HG02798 (cell line): ENCODE results near the gene RBBP9.
"Not testable (repeated sequence)": the region's sequence is repeated elsewhere in the genome, so short reads cannot be mapped to it uniquely, and the experiment has no call there.

Experiments used
- ATAC-seq: cut with Tn5 transposase; IDR thresholded peaks from one replicate; pipeline ENCODE4 v1.9.1; 2021; ENCODE audit warnings: mild to moderate bottlenecking; ENCODE audit not compliant: unreplicated experiment, poor library complexity

Gene RBBP9

DNA sequence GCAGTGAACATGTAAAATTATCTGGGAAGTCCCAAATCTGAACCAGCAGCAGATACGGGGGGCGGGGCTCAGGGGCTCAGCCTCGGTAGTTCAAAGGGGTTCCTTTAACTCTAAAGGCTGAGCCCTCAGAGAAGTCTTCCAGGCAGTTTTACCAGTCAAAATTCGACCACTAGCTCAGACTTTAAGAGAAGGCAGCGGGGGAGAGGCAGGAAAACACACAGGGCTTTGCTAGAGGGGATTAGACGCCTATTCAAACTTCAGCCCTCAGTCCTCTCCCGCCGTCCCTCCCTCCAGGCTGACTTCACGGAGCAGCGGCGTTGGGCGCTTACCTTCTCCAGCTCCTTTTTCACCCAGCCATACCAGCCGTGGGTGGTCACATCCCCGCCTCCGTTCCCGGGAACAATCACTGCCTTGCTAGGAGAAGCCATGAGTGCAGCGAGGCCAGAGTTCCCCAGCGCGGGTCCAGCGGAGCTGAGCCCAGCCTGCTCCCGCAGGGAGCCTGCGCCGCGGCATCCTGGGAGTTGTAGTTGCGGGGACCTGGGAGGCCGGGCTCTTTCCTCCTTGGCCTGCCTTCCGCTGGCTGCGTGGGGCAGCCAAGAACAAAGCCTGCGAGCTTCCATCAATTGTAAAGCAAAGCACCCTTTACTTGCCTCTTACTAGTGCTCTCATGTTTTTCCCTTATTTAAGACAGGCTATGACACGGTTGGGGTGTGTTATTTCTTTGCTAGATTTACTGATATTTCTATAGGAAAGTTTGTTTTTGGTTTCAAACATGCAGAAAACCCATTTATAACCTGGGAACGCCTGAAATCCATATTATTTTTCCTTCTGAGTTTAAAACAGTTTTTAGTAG, at the start of gene RBBP9:
TSS of gene RBBP9 (minus strand) at position 486 of the 853 bp plus-strand sequence. CDS start at position 428, 58 bp downstream.
- ATAC-seq = peak; percentile 99

DNA sequence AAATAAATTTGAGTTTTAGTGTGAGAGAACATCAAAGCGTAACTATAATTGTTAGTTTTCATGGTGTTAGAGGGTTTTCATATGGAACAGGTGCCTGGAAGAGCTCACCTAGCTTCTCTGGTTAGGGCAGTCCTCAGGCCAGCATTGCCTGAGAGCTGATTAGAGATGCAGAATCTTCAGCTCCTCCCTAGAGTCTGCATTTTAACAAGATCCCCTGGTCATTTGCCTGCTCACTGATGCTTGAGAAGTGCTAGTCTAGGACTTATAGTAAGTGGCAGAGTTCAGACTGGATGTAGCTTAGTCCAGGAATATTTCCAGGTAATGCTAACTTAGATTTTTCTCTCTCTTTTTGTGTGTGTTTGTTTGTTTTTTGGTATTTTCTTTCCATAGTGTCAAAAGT, 48.5 kb upstream of the RBBP9 start:
- no peak for ATAC-seq

DNA sequence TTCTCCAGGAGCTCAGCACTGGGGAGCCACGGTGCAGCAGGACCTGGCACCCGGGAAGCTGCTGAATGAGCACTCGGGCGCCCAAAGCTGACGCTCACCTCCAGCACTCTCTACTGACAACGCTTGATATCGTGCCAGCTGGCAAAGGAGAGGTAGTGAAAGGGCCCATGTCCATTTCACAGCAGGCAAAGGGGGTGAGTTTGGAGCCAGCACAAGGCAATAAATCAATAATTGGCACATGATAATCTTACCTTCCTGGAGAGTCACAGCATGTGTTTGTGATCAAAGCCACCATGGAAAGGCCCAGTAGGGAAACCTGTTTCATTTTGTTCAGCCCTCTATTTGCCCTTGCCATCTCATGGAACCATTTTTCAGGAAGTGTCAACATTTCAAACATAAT, 46.9 kb upstream of the RBBP9 start:
- ATAC-seq = no peak

DNA sequence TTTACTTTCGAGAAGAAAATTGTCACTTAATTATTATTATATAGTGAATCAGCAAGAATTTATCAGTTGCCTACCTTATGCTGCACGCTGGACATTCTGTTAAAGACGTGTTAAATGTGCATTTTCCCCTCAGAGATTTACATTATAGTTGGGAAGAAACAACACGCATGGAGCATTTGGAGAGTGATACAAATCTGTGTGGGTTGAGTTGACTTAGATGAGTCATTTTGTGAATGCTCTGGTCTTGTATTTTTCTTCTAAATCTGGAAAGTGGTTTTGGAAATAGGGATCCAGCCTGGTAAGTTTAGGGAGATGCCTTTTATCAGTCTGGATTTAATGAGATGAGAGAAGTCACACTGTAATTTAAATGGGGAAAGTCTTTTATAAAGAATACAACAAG, 46.2 kb upstream of the RBBP9 start:
- ATAC-seq = no peak

DNA sequence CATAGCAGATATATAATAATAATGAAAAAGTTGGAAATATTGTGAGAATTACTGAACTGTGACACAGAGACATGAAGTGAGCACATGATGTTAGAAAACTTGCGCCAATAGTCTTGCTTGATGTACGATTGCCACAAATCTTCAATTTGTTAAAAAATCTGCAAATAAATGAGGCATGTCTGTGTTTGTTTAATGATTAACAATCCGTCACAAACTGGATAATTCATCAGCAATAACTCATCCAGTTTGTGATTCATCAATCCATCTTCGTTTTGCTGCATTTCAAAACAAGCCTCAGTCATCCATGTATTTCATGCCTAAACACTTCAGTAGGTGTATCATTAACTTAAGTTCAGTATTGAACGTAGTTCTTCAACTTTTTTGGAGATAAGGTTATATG, 44.7 kb upstream of the RBBP9 start:
- ATAC-seq = no peak

DNA sequence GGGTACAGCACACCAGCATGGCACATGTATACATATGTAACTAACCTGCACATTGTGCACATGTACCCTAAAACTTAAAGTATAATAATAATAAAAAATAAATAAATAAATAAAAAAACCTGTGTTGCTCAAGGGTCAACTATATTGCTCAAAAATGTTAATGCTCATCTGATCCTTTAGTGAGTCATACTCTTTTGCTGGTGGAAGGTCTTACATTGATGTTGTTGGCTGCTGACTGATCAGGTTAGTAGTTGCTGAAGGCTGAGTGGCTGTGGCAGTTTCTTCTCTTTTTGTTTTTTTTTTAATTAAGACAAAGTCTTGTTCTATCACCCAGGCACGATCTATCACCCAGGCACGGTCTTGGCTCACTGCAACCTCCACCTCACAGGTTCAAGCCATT, 40.6 kb upstream of the RBBP9 start:
- ATAC-seq = no peak

DNA sequence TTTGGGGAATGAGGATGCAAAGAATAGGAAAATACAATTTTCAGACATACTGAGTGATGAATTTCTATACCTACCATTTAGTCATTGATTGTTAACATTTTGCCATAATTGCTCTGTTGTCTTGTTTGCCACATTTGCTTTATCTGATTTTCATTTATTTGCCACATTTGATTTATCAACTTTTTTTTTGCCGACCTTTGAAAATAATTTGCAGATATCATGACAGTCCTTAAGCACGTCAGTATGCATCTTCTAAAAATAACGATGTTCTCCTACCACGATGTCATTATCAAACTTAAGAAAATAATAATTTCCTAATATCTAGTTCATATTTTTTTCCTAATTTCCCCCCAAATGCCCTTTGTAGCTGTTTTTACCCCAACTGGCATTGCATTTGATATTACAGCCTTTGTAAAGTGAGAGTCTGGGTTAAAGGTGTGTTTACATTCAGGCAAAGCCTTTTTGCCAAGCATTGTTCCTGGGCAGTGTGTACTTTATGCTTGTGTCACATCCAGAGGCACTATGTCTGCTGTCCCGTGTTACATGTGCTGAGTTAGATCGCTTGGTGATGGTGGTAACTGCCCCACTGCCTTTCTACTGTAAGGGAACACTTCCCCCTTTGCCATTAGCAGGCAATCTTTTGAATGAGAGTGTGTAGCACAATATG, 37.1 kb upstream of the RBBP9 start:
- ATAC-seq = no peak

DNA sequence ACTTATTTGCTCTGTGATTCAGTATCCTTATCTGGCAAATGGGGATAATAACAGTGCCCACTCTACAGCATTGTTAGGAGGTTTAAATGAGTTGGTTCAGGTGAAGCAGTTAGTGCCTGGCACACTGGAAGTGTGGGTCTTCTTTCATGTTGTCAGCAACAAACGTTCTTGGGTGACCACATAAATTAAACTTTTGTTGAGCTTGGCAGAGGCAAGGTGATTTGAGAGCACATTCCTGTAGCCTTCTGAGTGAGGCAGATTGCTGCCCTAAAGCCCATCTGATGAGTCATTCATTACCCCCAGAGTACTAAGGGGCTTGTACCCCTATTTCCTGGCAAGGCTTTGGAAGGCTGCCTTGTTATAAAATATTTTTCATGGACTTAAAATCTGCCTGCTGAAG, 36.5 kb upstream of the RBBP9 start:
- no peak for ATAC-seq

DNA sequence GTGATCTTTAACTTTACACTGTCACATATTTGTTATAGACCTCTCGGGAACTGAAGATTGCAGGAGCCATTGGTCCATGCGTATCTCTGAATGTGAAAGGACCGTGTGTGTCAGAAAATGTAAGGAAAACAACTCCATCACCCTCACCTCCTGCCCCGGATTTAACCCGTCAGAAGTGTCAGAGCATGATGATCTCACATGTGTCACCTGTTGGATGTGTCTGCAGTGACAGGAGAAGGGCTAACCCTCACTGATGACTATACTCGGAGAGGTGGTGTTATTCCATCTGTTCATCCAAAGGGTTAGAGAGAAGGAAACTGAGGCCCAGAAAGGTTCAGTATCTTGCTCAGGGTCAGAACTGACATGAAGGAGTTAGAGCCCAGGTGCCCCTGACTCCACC, 35.6 kb upstream of the RBBP9 start:
- ATAC-seq = no peak

DNA sequence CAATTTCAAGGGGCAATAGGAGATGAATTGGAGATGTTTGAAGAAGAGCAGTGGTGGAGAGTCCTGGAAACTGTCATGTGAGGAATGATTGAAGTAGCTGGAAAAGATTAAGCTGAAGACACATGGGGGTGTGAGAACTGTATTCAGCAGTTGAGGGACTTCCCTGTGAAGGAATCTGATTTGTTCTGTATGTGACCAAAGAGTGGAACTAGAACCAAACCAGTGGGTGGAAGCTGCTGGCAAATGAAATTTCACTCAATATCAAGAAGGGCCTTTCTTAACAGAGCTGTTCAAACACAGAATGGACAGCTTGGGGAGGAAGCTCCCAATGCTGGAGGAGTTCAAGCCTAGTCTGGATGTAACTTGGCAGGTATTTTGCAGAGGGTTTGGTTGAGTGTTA, 32.0 kb upstream of the RBBP9 start:
- no peak for ATAC-seq

DNA sequence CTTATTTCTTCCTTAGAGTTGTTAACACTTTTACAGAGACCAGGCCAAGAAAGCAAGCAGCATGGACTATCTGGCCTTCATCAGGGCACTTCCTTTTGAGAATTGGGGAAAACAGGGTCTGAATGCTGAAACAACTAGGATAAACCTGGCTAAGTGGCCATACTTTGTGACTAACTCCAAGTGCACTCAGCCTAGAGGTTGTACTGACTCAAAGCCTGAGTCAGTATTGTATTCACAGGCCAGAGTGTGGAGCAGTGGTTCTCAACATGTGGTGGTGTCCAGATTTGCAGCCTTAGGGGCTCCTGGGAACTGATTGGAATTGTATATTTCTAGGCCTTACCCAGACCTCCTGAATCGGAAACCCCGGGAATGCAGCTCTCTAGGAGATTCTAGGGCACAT, 30.8 kb upstream of the RBBP9 start:
- no peak for ATAC-seq

DNA sequence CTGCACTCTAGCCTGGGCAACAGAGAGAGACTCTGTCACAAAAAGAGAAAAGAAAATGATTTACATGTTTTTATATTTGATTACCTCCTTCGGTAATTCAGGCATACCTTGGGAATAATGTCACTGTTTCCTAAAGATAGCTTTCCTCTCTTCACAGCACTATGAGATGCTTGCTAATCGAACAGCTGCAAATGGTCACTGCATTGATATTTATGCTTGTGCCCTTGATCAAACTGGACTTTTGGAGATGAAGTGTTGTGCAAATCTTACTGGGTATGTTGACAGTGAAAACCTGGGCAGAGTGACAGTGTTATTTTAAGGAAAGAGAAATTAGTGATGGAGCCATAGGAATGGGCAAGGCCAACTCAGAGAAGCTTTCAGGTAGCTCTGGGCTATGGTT, 30.3 kb upstream of the RBBP9 start:
- ATAC-seq = no peak

DNA sequence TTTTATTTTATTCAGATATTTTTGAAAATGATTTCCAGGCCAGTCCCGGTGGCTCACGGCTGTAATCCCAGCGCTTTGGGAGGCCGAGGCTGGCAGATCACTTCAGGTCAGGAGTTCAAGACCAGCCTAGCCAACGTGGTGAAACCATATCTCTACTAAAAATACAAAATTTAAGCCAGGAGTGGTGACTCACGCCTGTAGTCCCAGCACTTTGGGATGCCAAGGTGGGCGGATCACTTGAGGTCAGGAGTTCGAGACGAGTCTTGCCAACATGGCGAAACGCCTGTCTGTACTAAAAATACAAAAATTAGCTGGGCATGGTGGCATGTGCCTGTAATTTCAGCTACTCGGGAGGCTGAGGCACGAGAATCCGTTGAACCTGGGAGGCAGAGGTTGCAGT, 29.7 kb upstream of the RBBP9 start:
- not testable (repeated sequence) for ATAC-seq

DNA sequence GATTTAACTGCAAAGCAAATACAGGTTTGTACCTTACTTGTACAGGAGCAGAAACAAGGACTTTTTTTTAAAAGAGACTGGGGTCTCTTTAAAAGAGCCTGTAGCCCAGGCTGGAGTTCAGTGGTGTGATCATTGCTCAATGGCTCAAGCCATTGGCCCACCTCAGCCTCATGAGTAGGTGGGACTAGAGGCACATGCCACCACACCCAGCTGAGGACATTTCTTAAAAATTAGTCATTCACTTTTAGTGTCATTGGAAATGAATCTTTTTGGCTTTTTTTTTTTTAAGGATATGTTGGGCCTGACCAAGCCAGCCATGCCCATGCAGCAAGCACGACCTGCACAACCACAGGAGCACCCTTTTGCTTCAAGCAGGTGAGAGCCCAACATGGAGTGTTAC, 27.6 kb upstream of the RBBP9 start:
- no peak for ATAC-seq

DNA sequence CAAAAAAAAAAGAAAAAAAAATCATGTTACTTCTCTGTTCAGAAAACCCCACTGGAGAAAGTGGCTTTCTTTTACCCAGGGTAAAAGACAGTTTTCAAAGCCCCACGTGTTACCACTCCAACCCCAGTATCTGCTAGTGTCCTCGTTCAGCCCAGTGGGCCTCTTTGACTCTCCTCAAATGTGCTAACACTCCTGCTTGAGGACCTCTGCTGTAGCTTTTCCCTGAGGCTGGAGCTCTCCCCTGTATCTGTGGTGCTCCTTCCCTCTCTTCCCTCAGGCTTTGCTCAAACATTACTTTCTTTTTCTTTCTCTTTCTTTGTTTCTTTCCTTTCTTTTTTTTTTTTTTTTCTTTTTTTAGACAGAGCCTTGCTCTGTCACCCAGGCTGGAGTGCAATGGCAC, 26.0 kb upstream of the RBBP9 start:
- ATAC-seq = no peak

DNA sequence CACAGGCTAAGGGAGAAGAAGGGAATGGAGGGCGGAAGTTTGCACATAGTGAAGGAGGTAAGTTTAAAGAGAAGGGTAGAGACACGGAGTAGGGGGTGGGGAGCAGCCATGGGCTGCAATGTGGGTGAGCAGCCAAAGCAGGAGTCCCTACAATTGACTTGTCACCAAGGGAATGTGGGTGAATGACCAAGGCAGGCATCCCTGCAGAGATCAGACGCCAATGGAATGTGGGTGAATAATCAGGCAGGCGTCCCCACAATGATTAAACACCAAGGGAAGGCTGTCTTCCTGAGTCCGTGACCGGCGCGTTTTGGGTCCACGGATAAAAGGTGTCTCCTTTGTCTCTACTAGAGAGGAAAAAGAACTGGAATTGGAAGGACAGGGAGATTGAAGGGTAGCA, 25.0 kb upstream of the RBBP9 start:
- not testable (repeated sequence) for ATAC-seq

DNA sequence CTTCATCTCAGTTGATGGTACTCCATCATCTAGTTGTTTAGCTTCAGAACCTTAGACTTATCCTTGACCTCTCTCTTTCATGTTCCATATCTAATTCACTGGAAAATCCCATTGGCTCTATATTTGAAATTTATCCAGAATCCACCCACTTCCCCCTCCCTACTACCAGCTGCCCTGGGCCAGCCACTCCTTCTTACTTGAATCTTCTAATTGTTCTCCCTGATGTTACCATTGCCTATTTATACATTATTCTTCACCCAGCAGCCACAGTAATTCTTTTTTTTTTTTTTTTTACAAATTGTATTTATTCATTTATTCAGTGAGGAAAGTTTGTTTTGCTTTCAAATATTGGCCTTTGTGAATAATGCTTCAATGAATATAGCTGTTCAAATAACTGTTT, 18.9 kb upstream of the RBBP9 start:
- no peak for ATAC-seq

DNA sequence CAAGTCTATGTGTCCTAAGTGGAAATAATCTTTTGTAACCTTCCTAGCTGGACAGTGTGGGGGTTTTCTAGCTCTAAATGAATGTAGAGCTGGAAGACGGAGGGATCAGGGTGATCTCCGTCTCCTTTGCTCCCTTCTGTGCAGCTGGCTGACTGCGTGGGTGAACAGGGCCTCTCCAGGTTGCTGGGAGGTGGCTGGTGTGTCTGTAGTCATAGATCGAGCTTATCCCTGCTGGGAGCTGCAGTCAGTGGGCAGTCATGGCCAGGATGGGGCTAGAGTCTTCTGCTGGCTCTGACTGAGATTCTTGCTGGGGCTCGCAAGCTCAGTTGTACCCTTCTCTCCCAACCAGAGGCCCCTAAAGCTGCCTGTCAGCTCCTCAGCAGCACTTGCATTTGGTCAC, 17.1 kb upstream of the RBBP9 start:
- no peak for ATAC-seq

DNA sequence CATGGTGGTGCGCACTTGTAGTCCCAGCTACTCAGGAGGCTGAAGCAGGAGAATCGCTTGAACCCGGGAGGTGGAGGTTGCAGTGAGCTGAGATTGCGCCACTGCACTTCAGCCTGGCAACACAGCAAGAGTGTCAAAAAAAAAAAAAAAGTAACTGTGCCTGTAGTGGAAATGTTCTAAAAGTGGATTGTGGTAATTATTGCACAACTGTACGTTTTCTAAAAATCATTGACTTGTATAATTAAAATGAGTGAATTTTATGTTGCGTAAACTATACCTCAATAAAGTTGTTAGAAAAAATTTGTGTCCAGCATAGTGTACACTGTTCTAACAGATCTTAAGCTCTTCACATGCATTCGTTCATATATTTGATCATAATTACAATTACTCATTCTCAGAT, 16.2 kb upstream of the RBBP9 start:
- ATAC-seq = no peak

DNA sequence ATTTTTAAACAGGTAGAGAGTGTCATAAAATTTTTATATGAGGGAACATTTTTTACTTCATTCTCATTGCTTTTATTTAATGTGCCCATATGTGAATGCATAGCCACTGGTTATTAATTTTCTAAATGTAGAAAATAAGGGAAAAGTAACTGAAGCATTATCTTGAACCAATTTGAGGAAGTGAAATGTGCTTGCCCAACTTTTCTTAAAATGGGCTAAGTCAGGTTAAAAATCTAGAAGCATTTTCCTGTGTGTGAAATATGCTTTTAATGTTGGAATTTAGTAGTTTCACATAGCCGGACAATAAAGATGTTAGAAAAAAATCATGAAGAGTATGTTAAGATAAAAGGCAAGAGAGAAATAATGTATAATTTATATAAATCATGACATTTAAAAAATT, 14.5 kb upstream of the RBBP9 start:
- ATAC-seq = no peak

DNA sequence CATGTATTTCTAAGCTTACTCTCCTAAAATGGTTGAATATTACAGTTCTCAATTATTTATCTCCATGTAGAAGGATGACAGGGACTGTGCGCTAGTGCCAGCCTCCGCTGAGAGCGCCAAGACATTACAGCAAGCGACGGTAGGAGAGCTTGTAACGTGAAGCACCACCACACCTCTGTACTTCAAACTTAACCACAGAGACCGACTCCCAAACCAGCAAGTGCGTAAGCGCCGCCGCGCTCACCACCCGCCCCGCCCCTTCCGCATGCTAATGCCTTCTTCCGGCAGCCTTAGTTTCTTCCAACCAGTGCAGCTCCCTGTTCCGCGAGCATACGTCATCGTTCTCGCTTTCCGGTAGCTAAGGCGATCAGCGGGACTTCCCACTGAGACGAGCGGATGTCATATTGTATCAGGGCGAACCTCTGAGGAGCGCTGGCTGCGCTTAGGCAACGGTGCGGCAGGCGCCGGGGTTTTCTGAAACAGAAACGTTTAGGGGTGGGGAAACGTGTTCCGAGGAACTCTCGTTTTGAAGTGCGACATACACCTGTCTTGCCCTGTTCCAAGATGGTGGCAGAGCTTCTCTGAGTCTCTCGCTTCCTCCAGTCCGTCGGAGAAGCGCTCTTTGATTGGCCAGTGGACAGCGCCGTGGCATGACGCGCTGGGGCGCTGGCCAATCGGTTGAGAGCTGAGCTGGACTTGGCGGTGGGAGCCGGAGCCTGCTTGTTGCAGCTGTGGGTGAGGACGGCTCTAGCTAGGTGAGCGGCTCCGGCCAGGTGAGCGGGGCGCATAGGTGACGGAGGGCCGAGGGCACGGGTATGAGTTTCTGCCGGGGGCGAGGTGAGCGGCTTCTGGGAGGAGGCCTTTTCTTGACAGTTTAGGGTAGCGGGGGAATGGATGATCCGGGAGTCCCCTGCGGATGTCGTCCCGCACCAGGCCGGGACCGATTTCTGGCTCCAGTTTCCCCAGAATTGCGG, 10.5 kb upstream of the RBBP9 start, which contains the start of gene SEC23B:
TSS of gene SEC23B (plus strand) at position 723 of the 974 bp plus-strand sequence. CDS start 2,896 bp downstream, outside the sequence.
- peak; percentile 95 for ATAC-seq
